Measurements from ENCODE around the gene ZNF212.

The ZNF212 gene

GRCh38 chr7:149261829-149262617 lies 22.6 kb downstream of the ZNF212 start, which contains the start of gene ZNF783 (continued):
- no peak for TF ChIP-seq ZNF768 (tag by site-specific recombination; IDR thresholded peaks at IDR 0.05)
- no peak for TF ChIP-seq ZNF37A (tag by site-specific recombination; IDR thresholded peaks at IDR 0.05)
- TF ChIP-seq ZNF510 (tag by site-specific recombination; IDR thresholded peaks at IDR 0.05; ENCODE audit: insufficient replicate concordance): no peak
- no peak for TF ChIP-seq HOXC10 (CRISPR knock-in tag; IDR thresholded peaks at IDR 0.05)
- TF ChIP-seq ZNF654 (tag by site-specific recombination; IDR thresholded peaks at IDR 0.05; ENCODE audit: low read depth): no peak
- TF ChIP-seq, protein P1, sequence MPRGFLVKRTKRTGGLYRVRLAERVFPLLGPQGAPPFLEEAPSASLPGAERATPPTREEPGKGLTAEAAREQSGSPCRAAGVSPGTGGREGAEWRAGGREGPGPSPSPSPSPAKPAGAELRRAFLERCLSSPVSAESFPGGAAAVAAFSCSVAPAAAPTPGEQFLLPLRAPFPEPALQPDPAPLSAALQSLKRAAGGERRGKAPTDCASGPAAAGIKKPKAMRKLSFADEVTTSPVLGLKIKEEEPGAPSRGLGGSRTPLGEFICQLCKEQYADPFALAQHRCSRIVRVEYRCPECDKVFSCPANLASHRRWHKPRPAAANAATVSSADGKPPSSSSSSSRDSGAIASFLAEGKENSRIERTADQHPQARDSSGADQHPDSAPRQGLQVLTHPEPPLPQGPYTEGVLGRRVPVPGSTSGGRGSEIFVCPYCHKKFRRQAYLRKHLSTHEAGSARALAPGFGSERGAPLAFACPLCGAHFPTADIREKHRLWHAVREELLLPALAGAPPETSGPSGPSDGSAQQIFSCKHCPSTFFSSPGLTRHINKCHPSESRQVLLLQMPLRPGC (tag by site-specific recombination; IDR thresholded peaks at IDR 0.05): no peak
- TF ChIP-seq ZFP41 (tag by site-specific recombination; IDR thresholded peaks at IDR 0.05; ENCODE audit: borderline replicate concordance): no peak
- TF ChIP-seq ZNF394 (tag by site-specific recombination; IDR thresholded peaks at IDR 0.05; ENCODE audit: borderline replicate concordance): no peak
- no peak for TF ChIP-seq ZNF18 (tag by site-specific recombination; IDR thresholded peaks at IDR 0.05)
- peak; percentile 68 for TF ChIP-seq KLF1 (tag by site-specific recombination; IDR thresholded peaks at IDR 0.05)
- TF ChIP-seq SP2 (tag by site-specific recombination; IDR thresholded peaks at IDR 0.05): peak; percentile 52
- TF ChIP-seq ZNF585B (tag by site-specific recombination; IDR thresholded peaks at IDR 0.05): no peak
- TF ChIP-seq ZBTB26 (tag by site-specific recombination; optimal IDR thresholded peaks at IDR 0.05): peak; percentile 82
- TF ChIP-seq, protein P2, sequence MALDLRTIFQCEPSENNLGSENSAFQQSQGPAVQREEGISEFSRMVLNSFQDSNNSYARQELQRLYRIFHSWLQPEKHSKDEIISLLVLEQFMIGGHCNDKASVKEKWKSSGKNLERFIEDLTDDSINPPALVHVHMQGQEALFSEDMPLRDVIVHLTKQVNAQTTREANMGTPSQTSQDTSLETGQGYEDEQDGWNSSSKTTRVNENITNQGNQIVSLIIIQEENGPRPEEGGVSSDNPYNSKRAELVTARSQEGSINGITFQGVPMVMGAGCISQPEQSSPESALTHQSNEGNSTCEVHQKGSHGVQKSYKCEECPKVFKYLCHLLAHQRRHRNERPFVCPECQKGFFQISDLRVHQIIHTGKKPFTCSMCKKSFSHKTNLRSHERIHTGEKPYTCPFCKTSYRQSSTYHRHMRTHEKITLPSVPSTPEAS (tag by site-specific recombination; IDR thresholded peaks at IDR 0.05): no peak
- no peak for TF ChIP-seq ZNF521 (tag by site-specific recombination; IDR thresholded peaks at IDR 0.05)
- 0 out of 2 replicates have a peak, but pooled peaks have one; percentile 27 for TF ChIP-seq SP3 (tag by site-specific recombination; IDR thresholded peaks at IDR 0.05)
- no peak for TF ChIP-seq MZF1 (tag by site-specific recombination; IDR thresholded peaks at IDR 0.05; ENCODE audit: borderline replicate concordance)
- TF ChIP-seq ZBTB20 (tag by site-specific recombination; IDR thresholded peaks at IDR 0.05): peak; percentile 91
- no peak for TF ChIP-seq ZNF292 (tag by site-specific recombination; IDR thresholded peaks at IDR 0.05; ENCODE audit: borderline replicate concordance, low read depth)
- no peak for TF ChIP-seq ZNF473 (tag by site-specific recombination; IDR thresholded peaks at IDR 0.05)
- TF ChIP-seq ZNF549 (tag by site-specific recombination; IDR thresholded peaks at IDR 0.05): no peak
- no peak for TF ChIP-seq SCRT1 (tag by site-specific recombination; IDR thresholded peaks at IDR 0.05; ENCODE audit: borderline replicate concordance)
- TF ChIP-seq HOXD13 (CRISPR knock-in tag; IDR thresholded peaks at IDR 0.05; ENCODE audit: borderline replicate concordance): no peak
- no peak for TF ChIP-seq ZNF214 (tag by site-specific recombination; IDR thresholded peaks at IDR 0.05; ENCODE audit: borderline replicate concordance)
- no peak for TF ChIP-seq ZNF10 (tag by site-specific recombination; IDR thresholded peaks at IDR 0.05)
- no peak for TF ChIP-seq ZNF248 (tag by site-specific recombination; IDR thresholded peaks at IDR 0.05)
- no peak; the same call in 1 of the 2 replicates for TF ChIP-seq IKZF3 (tag by site-specific recombination; IDR thresholded peaks at IDR 0.05)
- no peak for TF ChIP-seq ZNF629 (tag by site-specific recombination; IDR thresholded peaks at IDR 0.05)
- no peak for TF ChIP-seq ZSCAN5A (tag by site-specific recombination; IDR thresholded peaks at IDR 0.05)
- TF ChIP-seq GLIS2 (tag by site-specific recombination; IDR thresholded peaks at IDR 0.05): peak; percentile 84
- TF ChIP-seq PRDM6 (tag by site-specific recombination; IDR thresholded peaks at IDR 0.05): no peak
- no peak for TF ChIP-seq ZNF777 (tag by site-specific recombination; IDR thresholded peaks at IDR 0.05; ENCODE audit: borderline replicate concordance)

All from HEK293 (cell line).